Upper lobe of left lung (tissue), 6 donors: Measurements from ENCODE around the gene TCF12. TPM values are rescaled to one million over a fixed set of nuclear protein-coding genes. Genes with fewer than 3 reads are reported as not detected.

Experiments
- ATAC-seq, 2 donors: fragments of 200-7000 bp; cut with Tn5 transposase; one replicate each; pipeline ENCODE4 v1.9.1; 2022; ENCODE audit warnings: mild to moderate bottlenecking in 2 of 2, moderate library complexity in 2 of 2; ENCODE audit not compliant: low FRiP score in 2 of 2
- DNase-seq, 2 donors: peaks; one replicate each; pipeline ENCODE4 v3.0.0-alpha.2; 2019 to 2020
- H3K27ac ChIP-seq, 4 donors: fragments of 200-600 bp; sonication (generic); one replicate each; pipeline ENCODE4 v1.5.1; 2016 to 2019
- H3K27me3 ChIP-seq, 4 donors: fragments of 200-600 bp; sonication (generic); one replicate each; pipeline ENCODE4 v1.5.1; 2017 to 2019
- H3K36me3 ChIP-seq, 4 donors: fragments of 200-600 bp; sonication (generic); one replicate each; pipeline ENCODE4 v1.5.1; 2016 to 2019
- H3K4me1 ChIP-seq, 4 donors: fragments of 200-600 bp; sonication (generic); one replicate each; pipeline ENCODE4 v1.5.1; 2018 to 2019
- H3K4me3 ChIP-seq, 4 donors: fragments of 200-600 bp; sonication (generic); one replicate each; pipeline ENCODE4 v1.5.1; 2017 to 2019; ENCODE audit warnings: mild to moderate bottlenecking in 2 of 4, moderate library complexity in 1 of 4
- H3K9me3 ChIP-seq, 4 donors: fragments of 200-600 bp; sonication (generic); one replicate each; pipeline ENCODE4 v1.5.1; 2018 to 2019
- EP300 ChIP-seq, 4 donors: sonication (generic); formaldehyde crosslinking; IDR thresholded peaks; one replicate each; pipeline ENCODE4 v1.5.1; 2017; ENCODE audit warnings: antibody characterized with exemption in 4 of 4, control low read depth in 2 of 4
- POLR2A ChIP-seq, 4 donors: fragments of 450-650 bp; IDR thresholded peaks; one replicate each; pipeline ENCODE4 v1.5.1; 2016 to 2017; ENCODE audit warnings: antibody characterized with exemption in 4 of 4, mild to moderate bottlenecking in 2 of 4
- POLR2AphosphoS5 ChIP-seq, 2 donors: sonication (generic); formaldehyde crosslinking; IDR thresholded peaks; one replicate each; pipeline ENCODE4 v1.5.1; 2017; ENCODE audit warnings: antibody characterized with exemption in 2 of 2
- WGBS, 2 donors: methylation state at CpG; one replicate each; pipeline ENCODE4 v1.1.5; 2017 to 2018; 5-methylcytosine and 5-hydroxymethylcytosine counted together
- total RNA-seq, 6 donors: library from RNA; depleted of rRNA in 4 of 6; stranded (reverse); fragments of >200 nt in 4 of 6; gene quantifications; one replicate each; pipeline versions ENCODE4 v1.1.0 to v1.2.1, GENCODE V29; 2016 to 2021
- TF ChIP-seq, protein P1 (sequence below), 6 experiments: fragments of 450-650 bp in 4 of 6; fragments of 200-600 bp in 2 of 6; sonication (generic) in 2 of 6; IDR thresholded peaks; one replicate each; pipeline ENCODE4 v1.5.1; 2016 to 2019; ENCODE audit warnings: antibody characterized with exemption in 6 of 6
- donor health status: DM: no; HTN: no; CAD: no; lungs with moderate emphysema.
- donor health status: DM: no; HTN: yes; CAD: no; lungs with severe emphysema.

TCF12 gene
- total RNA-seq, 6 donors from 2014 or later, result 74.5 to 257 (median 103) TPM

DNA sequence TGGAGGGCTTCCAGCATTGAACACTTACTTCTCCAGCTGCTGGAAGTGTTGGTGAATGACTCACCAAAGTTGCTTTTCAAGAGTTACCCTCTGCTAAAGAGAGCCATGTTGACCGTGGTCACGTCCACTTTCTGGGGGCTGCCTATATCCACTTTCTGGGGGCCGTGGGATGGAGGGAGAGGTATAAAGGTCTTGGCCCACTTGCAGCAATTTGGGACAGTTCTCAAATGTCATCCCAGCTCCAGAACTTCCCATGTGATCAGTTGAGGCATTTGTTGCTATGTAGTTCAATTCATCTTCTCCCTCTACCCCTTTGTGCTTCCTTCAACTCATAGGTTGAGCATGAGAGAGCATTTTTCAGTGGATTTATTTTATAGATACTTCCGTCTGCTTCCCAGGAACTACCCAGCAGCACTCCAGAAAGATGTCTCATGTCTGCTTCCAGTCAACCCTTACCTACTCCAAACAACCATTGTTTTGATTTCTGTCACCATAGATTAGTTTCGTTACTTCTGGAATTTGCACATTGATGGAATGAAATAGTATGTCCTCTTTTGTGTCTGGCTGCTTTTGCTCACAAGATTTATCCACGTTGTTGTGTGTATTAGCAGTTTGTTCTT is 130.6 kb downstream of the TCF12 start:
- 90 to 92% methylated on average over 6 of the region's 6 CpGs for WGBS, 2 donors
- TF ChIP-seq, protein P1, sequence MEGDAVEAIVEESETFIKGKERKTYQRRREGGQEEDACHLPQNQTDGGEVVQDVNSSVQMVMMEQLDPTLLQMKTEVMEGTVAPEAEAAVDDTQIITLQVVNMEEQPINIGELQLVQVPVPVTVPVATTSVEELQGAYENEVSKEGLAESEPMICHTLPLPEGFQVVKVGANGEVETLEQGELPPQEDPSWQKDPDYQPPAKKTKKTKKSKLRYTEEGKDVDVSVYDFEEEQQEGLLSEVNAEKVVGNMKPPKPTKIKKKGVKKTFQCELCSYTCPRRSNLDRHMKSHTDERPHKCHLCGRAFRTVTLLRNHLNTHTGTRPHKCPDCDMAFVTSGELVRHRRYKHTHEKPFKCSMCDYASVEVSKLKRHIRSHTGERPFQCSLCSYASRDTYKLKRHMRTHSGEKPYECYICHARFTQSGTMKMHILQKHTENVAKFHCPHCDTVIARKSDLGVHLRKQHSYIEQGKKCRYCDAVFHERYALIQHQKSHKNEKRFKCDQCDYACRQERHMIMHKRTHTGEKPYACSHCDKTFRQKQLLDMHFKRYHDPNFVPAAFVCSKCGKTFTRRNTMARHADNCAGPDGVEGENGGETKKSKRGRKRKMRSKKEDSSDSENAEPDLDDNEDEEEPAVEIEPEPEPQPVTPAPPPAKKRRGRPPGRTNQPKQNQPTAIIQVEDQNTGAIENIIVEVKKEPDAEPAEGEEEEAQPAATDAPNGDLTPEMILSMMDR (IDR thresholded peaks at IDR 0.05), result no peak
- no peak for TF ChIP-seq POLR2A (IDR thresholded peaks at IDR 0.05)
- no peak for TF ChIP-seq POLR2AphosphoS5 (IDR thresholded peaks at IDR 0.05)
- no peak for TF ChIP-seq EP300 (IDR thresholded peaks at IDR 0.05)
- no peaks in the 10 kb centered on the region for H3K9me3 ChIP-seq
- no peak overlapping the region for H3K27ac ChIP-seq
- H3K4me1 ChIP-seq, result peaks cover 3 to 16% (median 5%) of the 10 kb centered on the region in 4 donors
- H3K27me3 ChIP-seq, result no peaks in the 10 kb centered on the region
- DNase-seq (no peak), ATAC-seq (no peak)
- no peaks in the 10 kb centered on the region for H3K36me3 ChIP-seq
- no peak overlapping the region for H3K4me3 ChIP-seq

DNA sequence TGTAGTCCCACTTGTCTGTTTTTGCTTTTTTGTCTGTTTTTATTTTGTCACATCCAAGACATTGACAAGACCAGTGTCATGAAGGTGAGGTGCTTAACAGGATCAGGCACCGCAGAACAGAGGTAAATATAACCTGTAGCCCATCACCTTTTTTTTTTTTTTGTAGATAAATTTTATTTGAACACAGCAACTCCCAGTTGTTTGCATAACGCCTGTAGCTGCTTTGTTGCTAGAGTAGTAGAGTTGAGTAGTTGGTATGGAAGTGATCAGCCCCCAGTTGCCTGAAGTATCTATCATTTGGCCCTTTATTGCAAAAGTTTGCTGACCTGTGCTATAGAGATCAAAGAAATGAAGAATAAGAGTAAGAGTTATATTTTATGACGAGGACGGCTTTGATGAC is 135.0 kb downstream of the TCF12 start:
- Histone ChIP-seq H3K9me3 (no peaks in the 10 kb centered on the region), H3K27me3 (no peaks in the 10 kb centered on the region), H3K36me3 (no peaks in the 10 kb centered on the region), H3K4me3 (no peak overlapping the region), H3K4me1 (peaks cover 20 to 25% (median 22%) of the 10 kb centered on the region in 4 donors), H3K27ac (no peak overlapping the region)
- DNase-seq (no peak), ATAC-seq (no peak)
- WGBS, 2 donors, result 72 to 76% methylated on average over 4 of the region's 4 CpGs
- TF ChIP-seq POLR2AphosphoS5 (IDR thresholded peaks at IDR 0.05), result no peak
- TF ChIP-seq POLR2A (IDR thresholded peaks at IDR 0.05), result no peak
- TF ChIP-seq EP300 (IDR thresholded peaks at IDR 0.05), result no peak
- TF ChIP-seq, protein P1 (IDR thresholded peaks at IDR 0.05), result no peak

DNA sequence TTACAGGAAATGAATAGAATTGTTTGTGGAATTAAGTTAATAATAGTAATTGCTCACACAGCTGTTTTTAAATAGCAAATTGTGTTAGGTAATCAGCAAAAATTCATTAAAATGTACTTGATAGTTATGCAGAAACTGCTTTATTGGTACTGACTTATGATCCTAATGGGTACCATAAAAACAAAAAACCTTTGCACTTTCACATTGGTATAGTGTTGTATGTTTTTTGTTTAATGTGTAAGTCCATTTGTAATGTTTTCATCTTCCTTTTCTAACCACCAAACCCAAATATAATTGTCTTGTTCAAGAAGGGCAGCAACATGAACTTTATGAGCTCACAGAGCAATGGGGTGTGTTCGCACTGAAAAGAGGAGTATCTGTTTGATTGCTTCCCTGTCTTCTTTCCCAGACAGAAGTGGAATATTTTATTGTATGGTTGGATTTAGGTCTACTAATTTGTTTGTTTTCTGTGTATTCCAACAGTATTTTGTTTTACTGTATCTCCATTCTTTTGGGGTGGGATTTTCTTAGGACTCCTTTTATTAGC is 135.8 kb downstream of the TCF12 start:
- Histone ChIP-seq H3K27ac (no peak overlapping the region), H3K36me3 (no peaks in the 10 kb centered on the region), H3K27me3 (no peaks in the 10 kb centered on the region), H3K4me1 (peaks cover 20 to 25% (median 24%) of the 10 kb centered on the region in 4 donors), H3K9me3 (no peaks in the 10 kb centered on the region), H3K4me3 (no peak overlapping the region)
- WGBS, 2 donors, result 96 to 100% methylated on average over 1 of the region's 1 CpG
- TF ChIP-seq POLR2A (IDR thresholded peaks at IDR 0.05) (no peak), POLR2AphosphoS5 (IDR thresholded peaks at IDR 0.05) (no peak)
- TF ChIP-seq, protein P1 (IDR thresholded peaks at IDR 0.05), result no peak
- no peak for DNase-seq
- no peak for ATAC-seq

DNA sequence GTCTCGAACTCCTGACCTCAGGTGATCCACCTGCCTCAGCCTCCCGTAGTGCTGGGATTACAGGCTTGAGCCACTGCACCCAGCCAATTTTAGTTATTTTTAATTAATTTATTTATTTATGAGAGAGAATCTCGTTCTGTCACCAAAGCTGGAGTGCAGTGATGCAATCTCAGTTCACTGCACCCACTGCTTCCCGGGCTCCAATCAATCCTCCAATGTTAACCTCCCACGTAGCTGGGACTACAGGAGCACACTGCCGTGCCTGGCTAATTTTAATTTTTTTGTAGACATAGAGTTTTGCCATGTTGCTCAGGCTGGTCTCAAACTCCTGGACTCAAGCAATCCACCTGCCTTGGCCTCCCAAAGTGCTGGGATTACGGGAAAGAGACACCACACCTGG is 137.9 kb downstream of the TCF12 start:
- Histone ChIP-seq H3K36me3 (no peaks in the 10 kb centered on the region), H3K4me3 (no peak overlapping the region), H3K27me3 (no peaks in the 10 kb centered on the region), H3K9me3 (no peaks in the 10 kb centered on the region), H3K27ac (no peak overlapping the region), H3K4me1 (peaks cover 20 to 26% (median 24%) of the 10 kb centered on the region in 4 donors)
- 96 to 97% methylated on average over 7 of the region's 7 CpGs for WGBS, 2 donors
- ATAC-seq, result no peak
- TF ChIP-seq, protein P1 (IDR thresholded peaks at IDR 0.05), result no peak
- no peak for TF ChIP-seq POLR2A (IDR thresholded peaks at IDR 0.05)
- TF ChIP-seq POLR2AphosphoS5 (IDR thresholded peaks at IDR 0.05), result no peak
- DNase-seq, result no peak
